Measurements from ENCODE around the gene BPTF.
A peak's percentile ranks its signal among the peaks of the same experiment; 100 is the strongest.
"Not testable (repeated sequence)": the region's sequence is repeated elsewhere in the genome, so short reads cannot be mapped to it uniquely, and the experiment has no call there.

BPTF gene, protein sequence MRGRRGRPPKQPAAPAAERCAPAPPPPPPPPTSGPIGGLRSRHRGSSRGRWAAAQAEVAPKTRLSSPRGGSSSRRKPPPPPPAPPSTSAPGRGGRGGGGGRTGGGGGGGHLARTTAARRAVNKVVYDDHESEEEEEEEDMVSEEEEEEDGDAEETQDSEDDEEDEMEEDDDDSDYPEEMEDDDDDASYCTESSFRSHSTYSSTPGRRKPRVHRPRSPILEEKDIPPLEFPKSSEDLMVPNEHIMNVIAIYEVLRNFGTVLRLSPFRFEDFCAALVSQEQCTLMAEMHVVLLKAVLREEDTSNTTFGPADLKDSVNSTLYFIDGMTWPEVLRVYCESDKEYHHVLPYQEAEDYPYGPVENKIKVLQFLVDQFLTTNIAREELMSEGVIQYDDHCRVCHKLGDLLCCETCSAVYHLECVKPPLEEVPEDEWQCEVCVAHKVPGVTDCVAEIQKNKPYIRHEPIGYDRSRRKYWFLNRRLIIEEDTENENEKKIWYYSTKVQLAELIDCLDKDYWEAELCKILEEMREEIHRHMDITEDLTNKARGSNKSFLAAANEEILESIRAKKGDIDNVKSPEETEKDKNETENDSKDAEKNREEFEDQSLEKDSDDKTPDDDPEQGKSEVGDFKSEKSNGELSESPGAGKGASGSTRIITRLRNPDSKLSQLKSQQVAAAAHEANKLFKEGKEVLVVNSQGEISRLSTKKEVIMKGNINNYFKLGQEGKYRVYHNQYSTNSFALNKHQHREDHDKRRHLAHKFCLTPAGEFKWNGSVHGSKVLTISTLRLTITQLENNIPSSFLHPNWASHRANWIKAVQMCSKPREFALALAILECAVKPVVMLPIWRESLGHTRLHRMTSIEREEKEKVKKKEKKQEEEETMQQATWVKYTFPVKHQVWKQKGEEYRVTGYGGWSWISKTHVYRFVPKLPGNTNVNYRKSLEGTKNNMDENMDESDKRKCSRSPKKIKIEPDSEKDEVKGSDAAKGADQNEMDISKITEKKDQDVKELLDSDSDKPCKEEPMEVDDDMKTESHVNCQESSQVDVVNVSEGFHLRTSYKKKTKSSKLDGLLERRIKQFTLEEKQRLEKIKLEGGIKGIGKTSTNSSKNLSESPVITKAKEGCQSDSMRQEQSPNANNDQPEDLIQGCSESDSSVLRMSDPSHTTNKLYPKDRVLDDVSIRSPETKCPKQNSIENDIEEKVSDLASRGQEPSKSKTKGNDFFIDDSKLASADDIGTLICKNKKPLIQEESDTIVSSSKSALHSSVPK (N-terminal part only)

DNA sequence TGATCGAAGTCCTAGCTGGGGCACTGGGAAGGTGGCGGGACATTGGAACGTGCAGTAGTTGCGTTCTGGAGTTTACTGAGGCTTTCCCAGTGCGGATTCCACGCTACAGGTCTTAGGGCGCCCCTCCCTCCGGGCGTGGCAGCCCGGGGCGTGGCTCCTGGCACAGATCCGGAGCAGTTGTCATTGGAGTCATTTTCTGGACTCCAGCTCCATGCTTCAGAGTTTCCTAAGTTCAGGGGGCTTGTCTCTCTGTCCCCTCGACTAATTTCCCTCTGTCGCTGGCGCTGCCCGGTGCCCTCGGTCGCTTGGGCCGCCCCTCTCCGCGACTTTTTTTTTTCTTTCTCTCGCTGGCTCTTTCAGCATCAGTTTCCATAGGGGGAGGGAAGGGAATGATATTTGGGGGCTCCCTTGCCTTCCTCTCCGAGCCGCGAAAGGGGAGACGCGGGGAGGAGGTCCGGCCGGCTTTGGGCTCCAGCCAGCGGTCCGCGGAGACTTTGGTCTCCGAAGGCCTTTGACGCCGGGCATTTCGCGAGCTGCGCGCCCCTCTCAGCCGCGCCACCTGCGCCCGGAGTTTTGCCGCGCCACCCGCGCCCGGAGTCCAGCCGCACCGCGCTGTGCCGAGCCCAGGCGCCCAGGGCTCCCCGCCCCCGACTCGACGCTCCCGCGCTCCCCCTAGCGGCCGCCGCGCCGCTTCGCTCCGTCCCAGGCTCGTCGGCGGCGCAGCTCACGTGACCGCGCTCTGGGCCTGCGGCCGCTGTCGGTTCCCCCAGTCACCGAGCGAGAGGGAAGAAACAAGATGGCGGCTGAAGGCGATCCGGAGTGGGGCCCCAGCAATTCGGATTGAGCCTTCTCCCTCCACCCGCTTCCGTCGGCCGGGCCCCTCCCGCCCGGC lies at the start of gene BPTF:
Gene BPTF (plus strand): TSS at position 769 of the 892 bp plus-strand sequence. CDS start 222 bp downstream, outside the sequence.
- peak; percentile 84 for DNase-seq (ENCODE audit: low read depth)

DNA sequence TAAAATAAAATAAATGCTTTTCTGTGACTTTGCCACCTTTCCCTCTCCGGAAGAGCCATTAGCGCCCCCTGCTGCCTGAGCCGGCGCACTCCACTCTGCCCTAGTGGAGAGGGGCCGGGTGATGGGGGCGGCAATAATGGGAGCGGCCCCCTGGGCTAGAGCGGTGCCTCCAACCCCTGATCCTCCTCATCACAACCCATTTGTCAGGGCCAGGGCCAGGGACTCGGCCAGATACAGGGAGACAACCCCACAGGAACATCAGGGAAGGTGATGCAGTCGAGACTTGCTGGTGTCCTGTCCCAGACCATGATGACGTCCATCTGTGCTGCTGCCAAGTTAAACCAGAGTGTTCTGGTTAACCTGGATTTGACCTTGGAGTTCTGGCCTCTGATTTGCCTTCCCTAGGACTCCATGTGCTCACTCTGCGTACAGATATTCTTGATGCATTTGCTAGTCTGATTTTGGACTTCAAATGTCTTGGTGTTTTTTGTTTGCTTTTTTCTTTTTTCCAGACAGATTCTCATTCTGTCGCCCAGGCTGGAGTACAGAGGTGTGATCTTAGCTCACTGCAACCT lies 46.1 kb upstream of the BPTF start:
- DNase-seq (ENCODE audit: low read depth) = peak; percentile 5

DNA sequence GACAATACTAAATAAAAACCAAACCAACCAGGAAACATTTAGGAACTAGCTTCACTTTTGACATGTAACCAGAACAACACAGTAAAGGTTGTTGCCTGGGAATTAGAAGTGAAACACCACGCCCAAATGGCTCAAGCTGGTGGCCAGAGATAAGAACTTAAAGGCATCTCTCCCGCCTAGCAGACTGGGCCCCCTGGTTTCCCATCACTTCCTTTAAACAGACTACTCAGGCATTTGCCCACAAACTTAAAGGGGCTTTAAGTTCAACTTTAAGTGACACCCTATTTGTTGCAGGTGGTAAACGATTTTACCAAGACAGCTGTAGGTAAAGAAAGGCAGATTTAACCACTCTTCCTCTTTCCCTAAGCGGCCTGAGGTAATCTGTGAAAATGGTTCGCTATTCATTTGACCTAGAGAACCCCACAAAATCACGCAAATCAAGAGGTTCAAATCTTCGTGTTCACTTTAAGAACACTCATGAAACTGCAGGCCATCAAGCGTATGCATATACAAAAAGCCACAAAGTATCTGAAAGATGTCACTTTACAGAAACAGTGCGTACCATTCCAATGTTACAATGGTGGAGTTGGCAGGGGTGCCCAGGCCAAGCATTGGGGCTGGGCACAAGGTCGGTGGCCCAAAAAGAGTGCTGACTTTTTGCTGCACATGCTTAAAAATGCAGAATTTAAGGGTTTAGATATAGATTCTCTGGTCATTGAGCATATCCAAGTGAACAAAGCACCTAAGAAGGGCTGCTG lies 40.8 kb upstream of the BPTF start:
- no peak for DNase-seq (ENCODE audit: low read depth)

DNA sequence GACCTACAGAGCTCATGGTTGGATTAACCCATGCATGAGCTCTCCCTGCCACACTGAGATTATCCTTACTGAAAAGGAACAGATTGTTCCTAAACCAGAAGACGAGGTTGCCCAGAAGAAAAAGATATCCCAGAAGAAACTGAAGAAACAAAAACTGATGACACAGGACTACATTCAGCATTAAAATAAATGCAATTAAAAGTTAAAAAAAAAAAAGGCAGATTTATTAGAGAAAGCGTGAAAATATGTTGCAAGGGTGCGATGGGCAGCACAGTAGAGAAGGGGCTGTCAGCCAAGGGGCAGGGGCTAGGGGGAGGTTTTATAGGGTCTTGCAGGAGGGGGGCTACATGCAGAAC lies 40.2 kb upstream of the BPTF start:
- DNase-seq (ENCODE audit: low read depth) = no peak

- DNase-seq (ENCODE audit: low read depth) = no peak
Observed at GRCh38 chr17:67785504-67785903, 39.8 kb upstream of the BPTF start.

- DNase-seq (ENCODE audit: low read depth) = peak; percentile 33
Observed at GRCh38 chr17:67800495-67800928, 24.8 kb upstream of the BPTF start.

DNA sequence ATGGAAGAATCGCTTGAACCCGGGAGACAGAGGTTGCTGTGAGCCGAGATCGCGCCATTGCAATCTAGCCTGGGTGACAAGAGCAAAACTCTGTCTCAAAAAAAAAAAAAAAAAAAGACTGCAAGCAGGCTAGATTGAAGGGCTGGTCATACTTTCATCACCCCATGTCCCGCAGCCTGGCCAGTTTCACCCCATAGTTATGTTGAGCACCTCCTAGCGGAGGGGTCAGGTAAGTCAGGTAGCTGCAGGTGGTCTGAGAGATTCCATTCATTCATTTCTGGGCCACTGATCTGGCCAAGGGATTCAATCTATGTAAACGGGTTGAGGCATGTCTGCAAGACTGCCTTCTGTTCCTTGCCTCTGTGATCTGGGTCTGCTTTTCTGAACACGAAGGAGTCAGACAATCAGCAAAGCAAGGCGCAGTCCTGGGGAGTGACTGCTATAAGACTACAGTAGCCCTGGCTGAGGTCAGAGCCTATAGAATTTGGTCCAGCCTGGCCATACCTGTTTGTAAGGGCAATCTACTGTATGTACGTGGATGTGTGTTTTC lies 23.6 kb upstream of the BPTF start:
- no peak for DNase-seq (ENCODE audit: low read depth)

GRCh38 chr17:67810464-67810863 lies 14.8 kb upstream of the BPTF start:
- DNase-seq (ENCODE audit: low read depth) = no peak

- not testable (repeated sequence) for DNase-seq (ENCODE audit: low read depth)
Observed at GRCh38 chr17:67812380-67812779, 12.9 kb upstream of the BPTF start.

GRCh38 chr17:67813803-67814180 lies 11.5 kb upstream of the BPTF start:
- no peak for DNase-seq (ENCODE audit: low read depth)

DNA sequence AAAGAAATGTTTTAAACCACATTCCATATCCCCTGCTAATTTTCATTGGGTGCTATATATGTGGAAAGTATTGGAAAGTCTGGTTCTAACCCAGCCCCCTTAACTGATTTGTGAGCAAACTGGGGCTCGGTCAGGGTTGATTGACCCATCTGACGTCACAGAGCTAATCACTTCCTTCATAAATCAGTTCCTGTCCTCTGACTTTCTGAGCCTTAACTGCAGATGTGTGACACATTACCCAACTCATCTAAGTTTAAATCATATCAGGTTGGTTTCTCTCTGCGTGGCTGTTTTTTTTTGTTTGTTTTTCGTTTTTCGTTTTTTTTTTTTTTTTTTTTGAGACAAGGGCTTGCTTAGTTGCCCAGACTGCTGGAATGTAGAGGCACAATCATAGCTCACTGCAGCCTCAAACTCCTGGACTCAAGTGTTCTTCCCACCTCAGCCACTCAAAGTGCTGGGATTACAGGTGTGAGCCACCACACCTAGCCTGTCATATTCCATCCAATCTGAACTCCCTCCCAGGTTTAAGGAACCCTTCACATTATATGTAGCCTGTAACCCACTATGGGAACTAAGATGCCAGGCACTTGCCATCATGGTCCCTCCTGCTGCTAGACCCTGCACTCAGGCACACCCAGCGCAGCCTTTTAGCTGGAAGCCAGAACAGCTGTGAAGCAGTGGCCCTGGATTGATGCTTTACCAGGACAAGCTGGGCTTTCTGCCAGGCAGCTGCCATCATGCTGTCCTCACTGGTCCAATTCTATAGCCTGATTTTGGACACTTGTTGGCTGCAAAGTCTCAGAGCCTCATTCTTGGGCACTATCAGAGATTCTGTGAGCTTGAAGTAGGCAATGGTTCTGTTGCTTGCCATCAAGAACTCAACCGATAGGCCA lies 6.9 kb upstream of the BPTF start:
- DNase-seq (ENCODE audit: low read depth) = no peak

DNA sequence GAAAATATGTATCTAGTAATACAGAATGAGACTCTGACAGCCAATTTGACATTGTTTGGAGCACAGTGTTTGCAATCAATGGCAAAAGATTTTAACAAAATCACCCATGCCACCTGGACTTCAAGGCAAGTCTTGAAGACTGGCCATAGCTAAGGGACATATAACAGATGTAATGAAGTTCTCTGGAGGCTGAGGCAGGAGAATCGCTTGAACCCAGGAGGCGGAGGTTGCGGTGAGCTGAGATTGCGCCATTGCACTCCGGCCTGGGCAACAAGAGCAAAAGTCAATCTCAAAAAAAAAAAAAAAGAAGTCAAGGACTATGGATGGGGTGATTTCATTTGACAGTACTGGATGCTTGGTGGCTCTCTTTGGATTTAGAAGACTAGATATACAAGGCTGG lies 5.6 kb upstream of the BPTF start:
- no peak for DNase-seq (ENCODE audit: low read depth)

DNA sequence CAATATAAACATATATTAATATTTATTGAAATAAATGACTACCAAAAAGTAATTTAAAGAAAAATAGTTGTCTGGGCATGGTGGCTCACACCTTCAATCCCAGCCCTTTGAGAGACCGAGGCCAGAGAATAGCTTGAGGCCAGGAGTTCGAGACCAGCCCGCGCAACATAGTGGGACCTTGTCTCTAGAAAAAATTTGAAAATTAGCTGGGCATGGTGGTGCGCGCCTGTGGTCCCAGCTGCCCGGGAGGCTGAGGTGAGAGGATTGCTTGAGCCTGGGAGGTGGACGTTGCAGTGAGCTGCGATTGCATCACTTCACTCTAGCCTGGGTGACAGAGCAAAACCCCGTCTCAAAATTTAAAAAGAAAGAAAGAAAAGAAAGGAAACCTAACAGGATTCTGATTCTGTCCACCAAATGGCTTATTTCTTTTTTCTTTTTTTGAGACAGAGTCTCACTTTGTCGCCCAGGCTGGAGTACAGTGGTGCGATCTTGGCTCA lies 3.4 kb upstream of the BPTF start:
- no peak for DNase-seq (ENCODE audit: low read depth)

DNA sequence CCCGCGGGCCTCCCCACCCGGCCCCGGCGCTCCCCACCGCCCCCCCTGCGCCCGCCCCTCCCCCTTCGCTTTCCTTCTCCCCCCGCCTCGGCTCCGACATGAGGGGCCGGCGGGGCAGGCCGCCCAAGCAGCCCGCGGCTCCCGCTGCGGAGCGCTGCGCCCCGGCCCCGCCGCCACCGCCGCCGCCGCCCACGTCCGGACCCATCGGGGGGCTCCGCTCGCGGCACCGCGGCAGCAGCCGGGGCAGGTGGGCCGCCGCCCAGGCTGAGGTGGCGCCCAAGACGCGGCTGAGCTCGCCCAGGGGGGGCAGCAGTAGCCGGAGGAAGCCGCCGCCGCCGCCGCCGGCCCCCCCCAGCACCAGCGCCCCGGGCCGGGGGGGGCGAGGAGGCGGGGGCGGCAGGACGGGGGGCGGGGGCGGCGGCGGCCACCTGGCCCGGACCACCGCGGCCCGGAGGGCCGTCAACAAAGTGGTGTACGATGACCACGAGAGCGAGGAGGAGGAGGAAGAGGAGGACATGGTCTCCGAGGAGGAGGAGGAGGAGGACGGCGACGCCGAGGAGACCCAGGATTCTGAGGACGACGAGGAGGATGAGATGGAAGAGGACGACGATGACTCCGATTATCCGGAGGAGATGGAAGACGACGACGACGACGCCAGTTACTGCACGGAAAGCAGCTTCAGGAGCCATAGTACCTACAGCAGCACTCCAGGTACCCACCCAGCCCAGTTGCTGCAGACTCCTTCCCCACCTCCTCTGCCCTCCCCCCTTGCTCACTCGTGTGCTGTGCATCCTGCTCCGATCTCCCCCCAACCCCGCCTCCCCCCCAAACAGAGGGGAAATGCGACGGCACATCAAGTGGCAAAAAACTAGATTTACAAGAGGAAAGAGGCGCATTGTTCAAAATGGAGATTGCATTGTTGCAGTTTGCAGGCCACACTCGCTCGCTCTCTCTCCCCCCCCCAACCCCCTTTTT lies 611 bp downstream of the BPTF start:
- peak; percentile 30 for DNase-seq (ENCODE audit: low read depth)

DNA sequence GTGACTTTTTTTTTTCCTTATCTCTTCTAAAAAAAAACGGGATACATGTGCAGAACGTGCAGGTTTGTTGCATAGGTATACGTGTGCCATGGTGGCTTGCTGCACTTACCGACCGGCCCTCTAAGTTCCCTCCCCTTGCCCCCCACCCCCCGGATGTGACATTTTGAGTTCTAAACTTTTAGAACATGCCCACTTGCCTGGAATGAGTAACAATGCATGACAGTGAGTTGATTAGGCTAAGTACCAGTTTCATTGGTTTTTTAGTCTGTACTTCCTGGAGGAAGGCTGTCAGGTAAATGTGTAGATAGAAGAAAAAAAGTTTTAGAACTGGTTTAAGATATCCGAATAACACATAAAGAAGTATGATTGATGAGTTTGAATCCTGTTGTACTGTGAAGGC lies 4.0 kb downstream of the BPTF start:
- peak; percentile 41 for DNase-seq (ENCODE audit: low read depth)

GRCh38 chr17:67830440-67830839 lies 5.1 kb downstream of the BPTF start:
- DNase-seq (ENCODE audit: low read depth) = no peak

GRCh38 chr17:67831268-67831667 lies 6.0 kb downstream of the BPTF start:
- DNase-seq (ENCODE audit: low read depth) = no peak

Measured in activated T-cell treated with anti-CD3 and anti-CD28 coated beads for 24 hours (primary cell).